CD8-positive, alpha-beta memory T cell (primary cell): ENCODE data around the gene RFNG. TPM values are rescaled to one million over a fixed set of nuclear protein-coding genes. Genes with fewer than 3 reads are reported as not detected.
A peak's percentile ranks its signal among the peaks of the same experiment; 100 is the strongest.

Source experiments
- CTCF ChIA-PET: fragments of 350-600 bp; sonication (Branson Sonifier 250); formaldehyde crosslinking; loops from one replicate; lab custom pipeline; 2021; ENCODE audit warnings: antibody characterized with exemption; lab: Charles Lee
- POLR2A ChIA-PET: fragments of 350-600 bp; sonication (Branson Sonifier 250); formaldehyde crosslinking; loops from one replicate; lab custom pipeline; 2021; ENCODE audit warnings: antibody characterized with exemption; lab: Charles Lee
- DNase-seq, 5 donors: peaks; one replicate each; pipeline versions ENCODE4 v3.0.0 to v3.0.0-alpha.2; 2020 to 2022; ENCODE audit warnings: mixed read lengths in 1 of 5
- H3K27ac ChIP-seq: one replicate; pipeline ENCODE4 v1.7.0; 2013; ENCODE audit warnings: low read depth, mild to moderate bottlenecking, low read length, moderate library complexity
- H3K27me3 ChIP-seq: 2 replicates; pipeline ENCODE4 v1.7.0; 2013; ENCODE audit warnings: low read length, mild to moderate bottlenecking; ENCODE audit not compliant: insufficient read depth, poor library complexity, severe bottlenecking
- H3K36me3 ChIP-seq: 2 replicates; pipeline ENCODE4 v1.7.0; 2013; ENCODE audit warnings: mild to moderate bottlenecking, low read length, moderate library complexity; ENCODE audit not compliant: insufficient read depth
- H3K4me1 ChIP-seq: 2 replicates; pipeline ENCODE4 v1.7.0; 2013; ENCODE audit warnings: mild to moderate bottlenecking, low read length, moderate library complexity; ENCODE audit not compliant: insufficient read depth
- H3K4me3 ChIP-seq: 2 replicates; pipeline ENCODE4 v1.7.0; 2013; ENCODE audit warnings: mild to moderate bottlenecking, low read length
- H3K9me3 ChIP-seq: 2 replicates; pipeline ENCODE4 v1.7.0; 2013; ENCODE audit warnings: mild to moderate bottlenecking, low read length
- H3K27ac Mint-ChIP-seq, 8 donors: one replicate each; pipeline ENCODE4 v1.8.0; 2020 to 2021; ENCODE audit warnings: mixed read lengths in 8 of 8, mild to moderate bottlenecking in 6 of 8, inconsistent platforms in 3 of 8, moderate library complexity in 3 of 8
- H3K27me3 Mint-ChIP-seq, 2 donors: one replicate each; pipeline ENCODE4 v1.8.0; 2020 to 2021; ENCODE audit warnings: mixed read lengths in 2 of 2, mild to moderate bottlenecking in 1 of 2, moderate library complexity in 1 of 2
- H3K36me3 Mint-ChIP-seq, 3 donors: one replicate each; pipeline ENCODE4 v1.8.0; 2020 to 2021; ENCODE audit warnings: mixed read lengths in 3 of 3, inconsistent platforms in 1 of 3, mild to moderate bottlenecking in 1 of 3
- H3K4me1 Mint-ChIP-seq, 3 donors: one replicate each; pipeline ENCODE4 v1.8.0; 2020 to 2021; ENCODE audit warnings: mixed read lengths in 3 of 3, inconsistent platforms in 1 of 3, mild to moderate bottlenecking in 1 of 3
- H3K4me3 Mint-ChIP-seq, 7 donors: one replicate each; pipeline ENCODE4 v1.8.0; 2020 to 2021; ENCODE audit warnings: mixed read lengths in 7 of 7, mild to moderate bottlenecking in 6 of 7, moderate library complexity in 4 of 7, inconsistent platforms in 2 of 7
- H3K9me3 Mint-ChIP-seq, 5 donors: one replicate each; pipeline ENCODE4 v1.8.0; 2020 to 2022; ENCODE audit warnings: mixed read lengths in 5 of 5, mild to moderate bottlenecking in 3 of 5, moderate library complexity in 2 of 5, inconsistent platforms in 1 of 5
- polyA plus RNA-seq: library from polyadenylated mRNA; unstranded; fragments of 300-500 nt; fragmentation: Illumina TruSeq; gene quantifications from one replicate; pipeline ENCODE4 v1.2.3, GENCODE V29; 2021
- total RNA-seq, 2 experiments: library from RNA; stranded (reverse); gene quantifications; one replicate each; pipeline ENCODE4 v1.2.3, GENCODE V29; 2021

The RFNG gene
- total and polyA plus RNA-seq, 3 experiments from 2014 or later, result 7.3 to 19.4 (median 18.1) TPM

DNA sequence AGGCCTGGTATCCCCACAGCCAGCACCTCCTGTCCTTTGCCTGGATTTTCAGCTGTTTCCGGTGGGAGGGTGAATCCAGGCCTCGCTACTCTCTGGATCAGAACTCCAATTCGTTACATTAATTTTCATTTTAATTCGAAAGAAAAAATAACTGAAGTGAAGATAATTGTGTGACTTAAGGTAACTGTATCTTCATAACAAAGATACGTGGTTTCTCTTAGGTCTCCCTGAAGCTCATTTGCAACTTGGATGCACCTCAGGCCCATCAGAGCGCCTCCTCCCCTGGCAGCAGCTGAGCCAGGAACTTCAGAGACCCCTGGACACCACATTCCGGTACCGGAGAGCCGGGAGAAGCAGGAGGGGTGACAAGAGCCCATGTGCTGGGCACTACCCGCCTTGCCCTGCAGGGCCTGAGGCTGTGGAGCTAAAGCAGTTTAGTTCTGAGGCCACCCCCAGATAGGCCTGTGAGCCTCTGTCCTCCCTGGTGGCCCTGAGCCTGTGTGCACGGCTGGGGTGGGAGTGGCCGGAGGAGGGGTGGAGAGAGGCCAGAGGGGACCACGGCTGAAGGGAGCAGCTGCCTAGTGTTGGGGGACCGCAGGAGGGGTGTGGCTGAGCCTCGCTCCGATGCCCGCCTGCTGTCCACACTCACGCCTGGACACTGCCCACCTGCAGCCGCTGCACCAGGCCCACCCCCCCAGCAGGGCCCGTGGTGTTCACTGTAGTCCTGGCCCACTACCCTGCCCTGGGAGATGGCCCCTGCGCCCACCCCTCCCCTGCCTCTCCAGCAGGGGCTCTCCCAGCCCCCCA lies 25.4 kb upstream of the RFNG start:
- peaks cover 0 to 30% (median 2%) of the 10 kb centered on the region in 3 donors for H3K36me3 Mint-ChIP-seq
- ChIA-PET POLR2A (interaction anchor here (0.7 kb wide), 1 partner anchor 11 kb away, joined by 3 read pairs; no protein-coding TSS in a partner anchor), CTCF (no interaction called here)
- no peak overlapping the region for H3K27ac Mint-ChIP-seq
- no peaks in the 10 kb centered on the region for H3K27me3 Mint-ChIP-seq
- Histone ChIP-seq H3K4me3 (no peak overlapping the region), H3K27ac (no peak overlapping the region), H3K4me1 (no peaks in the 10 kb centered on the region), H3K9me3 (no peaks in the 10 kb centered on the region), H3K36me3 (peaks cover 5% of the 10 kb centered on the region), H3K27me3 (no peaks in the 10 kb centered on the region)
- H3K9me3 Mint-ChIP-seq, result no peaks in the 10 kb centered on the region
- peak overlapping the region in 1 of 7 donors; percentile 61 for H3K4me3 Mint-ChIP-seq
- H3K4me1 Mint-ChIP-seq, result no peaks in the 10 kb centered on the region
- DNase-seq, result no peak

DNA sequence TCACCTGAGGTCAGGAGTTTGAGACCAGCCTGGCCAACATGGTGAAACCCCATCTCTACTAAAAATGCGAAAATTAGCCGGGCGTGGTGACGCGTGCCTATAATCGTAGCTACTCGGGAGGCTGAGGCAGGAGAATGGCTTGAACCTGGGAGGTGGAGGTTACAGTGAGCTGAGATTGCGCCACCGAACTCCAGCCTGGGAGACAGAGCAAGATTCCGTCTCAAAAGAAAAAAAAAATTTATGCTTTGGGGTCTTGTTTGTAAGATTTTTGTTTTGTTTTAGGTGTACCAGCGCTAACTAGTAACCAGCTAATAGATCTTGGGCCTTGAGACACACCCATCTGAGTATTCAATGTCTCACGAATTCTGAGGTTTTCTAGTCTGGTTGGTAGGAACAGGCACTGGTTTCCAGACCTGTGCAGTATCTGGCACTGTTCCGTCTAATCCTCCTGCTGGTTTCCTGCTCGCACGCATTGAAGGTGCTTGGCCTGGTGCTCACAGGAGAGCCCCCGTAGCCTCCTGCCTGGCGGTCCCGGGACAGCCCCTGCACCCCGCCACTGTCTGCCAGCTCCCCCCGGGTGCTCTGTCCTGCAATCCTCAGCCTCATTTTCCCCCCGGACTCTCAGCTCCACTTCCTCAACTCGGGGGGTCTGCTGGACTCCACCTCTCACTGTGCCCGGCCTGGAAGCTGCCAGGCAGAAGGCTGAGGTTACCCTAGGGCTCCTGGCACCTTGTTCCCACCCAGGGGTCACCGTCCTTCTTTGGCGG lies 24.6 kb upstream of the RFNG start:
- CTCF ChIA-PET, result no interaction called here
- peaks cover 0 to 25% (median 2%) of the 10 kb centered on the region in 3 donors for H3K36me3 Mint-ChIP-seq
- Histone ChIP-seq H3K27me3 (no peaks in the 10 kb centered on the region), H3K36me3 (peaks cover 5% of the 10 kb centered on the region), H3K27ac (no peak overlapping the region), H3K9me3 (no peaks in the 10 kb centered on the region), H3K4me1 (no peaks in the 10 kb centered on the region), H3K4me3 (no peak overlapping the region)
- H3K4me3 Mint-ChIP-seq, result peak overlapping the region in 1 of 7 donors; percentile 66
- H3K9me3 Mint-ChIP-seq, result no peaks in the 10 kb centered on the region
- no peak for DNase-seq
- peak overlapping the region in 1 of 8 donors; percentile 74 for H3K27ac Mint-ChIP-seq
- no peaks in the 10 kb centered on the region for H3K27me3 Mint-ChIP-seq
- POLR2A ChIA-PET, result interaction anchor here (0.7 kb wide), 1 partner anchor 10 kb away, joined by 3 read pairs; no protein-coding TSS in a partner anchor
- H3K4me1 Mint-ChIP-seq, result no peaks in the 10 kb centered on the region

DNA sequence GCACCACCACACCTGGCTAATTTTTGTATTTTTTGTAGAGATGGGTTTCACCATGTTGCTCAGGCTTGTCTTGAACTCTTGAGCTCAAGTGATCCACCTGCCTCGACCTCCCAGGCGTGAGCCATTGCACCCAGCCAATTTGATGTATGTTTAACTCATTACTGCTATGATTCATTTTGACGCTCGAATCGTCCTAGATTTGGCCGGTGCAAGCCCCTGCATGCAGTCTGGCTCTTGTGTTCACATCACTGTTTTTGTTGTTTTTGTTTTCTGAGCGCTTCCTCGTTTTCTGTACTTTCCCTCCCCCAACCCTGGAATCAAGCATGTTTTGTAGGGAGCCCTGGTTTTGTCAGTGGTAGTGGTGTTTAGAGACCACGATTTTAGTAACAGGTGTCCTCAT lies 21.8 kb upstream of the RFNG start:
- ChIA-PET POLR2A (no interaction called here), CTCF (no interaction called here)
- Mint-ChIP-seq H3K9me3 (no peaks in the 10 kb centered on the region), H3K4me3 (no peak overlapping the region), H3K36me3 (peaks cover 0 to 3% (median 2%) of the 10 kb centered on the region in 3 donors), H3K27ac (no peak overlapping the region), H3K27me3 (no peaks in the 10 kb centered on the region), H3K4me1 (no peaks in the 10 kb centered on the region)
- H3K36me3 ChIP-seq, result no peaks in the 10 kb centered on the region
- DNase-seq, result no peak
- H3K27me3 ChIP-seq, result no peaks in the 10 kb centered on the region
- H3K4me1 ChIP-seq, result no peaks in the 10 kb centered on the region
- no peak overlapping the region for H3K27ac ChIP-seq
- no peak overlapping the region for H3K4me3 ChIP-seq
- H3K9me3 ChIP-seq, result no peaks in the 10 kb centered on the region

DNA sequence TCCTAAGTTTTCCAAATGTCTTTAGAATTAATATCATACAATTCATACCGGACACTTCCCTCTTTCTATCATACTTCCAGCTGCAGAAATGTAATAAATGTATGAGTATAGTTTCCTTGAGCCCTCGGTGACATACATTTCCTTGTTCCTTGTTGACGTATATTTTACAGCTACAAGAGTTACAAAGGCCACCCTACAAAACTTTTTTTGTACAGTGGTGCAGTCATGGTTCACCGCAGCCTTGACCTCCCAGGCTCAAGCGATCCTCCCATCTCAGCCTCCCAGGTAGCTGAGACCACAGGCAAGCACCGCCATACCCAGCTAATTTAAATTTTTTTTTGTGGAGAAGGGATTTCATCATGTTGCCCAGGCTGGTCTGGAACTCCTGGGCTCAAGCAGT lies 21.2 kb upstream of the RFNG start:
- Histone ChIP-seq H3K36me3 (no peaks in the 10 kb centered on the region), H3K4me3 (no peak overlapping the region), H3K27me3 (no peaks in the 10 kb centered on the region), H3K27ac (no peak overlapping the region), H3K4me1 (no peaks in the 10 kb centered on the region), H3K9me3 (no peaks in the 10 kb centered on the region)
- CTCF ChIA-PET, result no interaction called here
- H3K4me3 Mint-ChIP-seq, result peak overlapping the region in 1 of 7 donors; percentile 30
- no peaks in the 10 kb centered on the region for H3K36me3 Mint-ChIP-seq
- POLR2A ChIA-PET, result no interaction called here
- H3K9me3 Mint-ChIP-seq, result no peaks in the 10 kb centered on the region
- DNase-seq, result no peak
- H3K4me1 Mint-ChIP-seq, result no peaks in the 10 kb centered on the region
- no peaks in the 10 kb centered on the region for H3K27me3 Mint-ChIP-seq
- H3K27ac Mint-ChIP-seq, result peak overlapping the region in 1 of 8 donors; percentile 30

DNA sequence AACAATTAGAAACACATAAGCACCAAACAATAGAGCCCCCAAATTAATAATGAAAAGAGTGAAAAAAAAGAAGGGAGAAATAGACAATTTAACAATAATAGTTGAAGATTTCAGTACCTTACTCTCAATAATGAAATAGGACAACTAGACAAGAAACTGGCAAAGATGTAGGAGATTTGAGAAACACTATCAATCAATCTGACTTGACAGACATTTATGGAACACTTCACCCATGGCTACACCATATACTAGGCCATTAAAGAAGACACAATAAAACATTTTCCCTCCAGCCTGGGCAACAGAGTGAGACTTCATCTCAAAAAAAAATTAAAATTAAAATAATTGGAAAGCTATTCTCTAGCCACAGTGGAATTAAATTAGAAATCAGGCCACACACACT lies 19.0 kb upstream of the RFNG start:
- Histone ChIP-seq H3K27ac (no peak overlapping the region), H3K36me3 (no peaks in the 10 kb centered on the region), H3K4me1 (peaks cover 11% of the 10 kb centered on the region), H3K27me3 (no peaks in the 10 kb centered on the region), H3K4me3 (no peak overlapping the region), H3K9me3 (no peaks in the 10 kb centered on the region)
- Mint-ChIP-seq H3K4me1 (peaks cover 4 to 6% (median 6%) of the 10 kb centered on the region in 3 donors), H3K4me3 (peak overlapping the region in 1 of 7 donors; percentile 45), H3K9me3 (no peaks in the 10 kb centered on the region), H3K36me3 (peaks cover 0 to 1% (median 0%) of the 10 kb centered on the region in 3 donors), H3K27ac (no peak overlapping the region), H3K27me3 (no peaks in the 10 kb centered on the region)
- ChIA-PET CTCF (no interaction called here), POLR2A (no interaction called here)
- DNase-seq, result no peak

DNA sequence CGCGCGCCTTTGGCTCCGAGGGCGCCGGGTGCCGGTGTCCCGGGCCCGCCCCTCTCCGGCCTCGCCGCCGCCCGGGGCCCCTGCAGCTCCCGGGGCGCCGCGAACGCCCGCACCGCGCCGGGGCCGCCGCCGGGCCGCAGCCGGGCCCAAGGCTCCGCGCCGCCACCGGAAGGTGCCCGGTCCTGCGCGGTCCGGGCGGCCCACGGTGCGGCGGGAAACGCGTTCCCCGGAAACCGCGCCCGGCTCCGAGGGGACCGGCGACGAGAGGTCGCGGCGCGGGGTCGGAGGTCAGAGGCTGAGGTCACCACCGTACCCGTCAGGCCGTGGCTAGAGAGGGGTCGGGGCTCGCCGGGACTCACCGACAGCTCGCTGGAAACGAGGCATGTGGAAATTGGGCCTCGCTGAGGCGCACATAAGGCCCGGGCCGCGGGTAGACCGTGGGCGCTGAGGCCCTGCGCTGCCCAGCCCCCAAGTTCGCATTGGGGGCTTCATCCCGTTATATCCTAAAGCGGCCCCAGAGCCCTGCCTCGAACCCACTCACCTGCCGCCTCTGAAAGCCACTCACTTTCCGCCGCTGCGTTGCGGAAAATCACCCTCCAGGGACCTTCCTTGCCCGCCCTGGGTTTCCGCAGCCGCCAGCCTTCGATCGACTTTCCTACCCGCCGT lies 14.2 kb upstream of the RFNG start, which contains the start of gene DUS1L:
TSS of gene DUS1L (minus strand) at position 167 of the 666 bp plus-strand sequence. CDS start 745 bp downstream, outside the sequence.
- Mint-ChIP-seq H3K27ac (peak within 1 kb of the TSS; percentile 78 to 93 (median 90)), H3K4me3 (peak within 1 kb of the TSS; percentile 72 to 92 (median 83)), H3K36me3 (peaks cover 0 to 24% (median 0%) of the 10 kb centered on the region in 3 donors), H3K27me3 (no peaks in the 10 kb centered on the region), H3K4me1 (peaks cover 8 to 19% (median 11%) of the 10 kb centered on the region in 3 donors), H3K9me3 (no peaks in the 10 kb centered on the region)
- peak; percentile 54 to 75 (median 58) for DNase-seq
- POLR2A ChIA-PET, result interaction anchor here (1.0 to 1.4 kb wide), 5 partner anchors 11 to 227 kb away, joined by 3 to 4 read pairs (median 3); partner anchors contain the start of genes DCXR, GPS1 and RFNG
- Histone ChIP-seq H3K4me1 (peaks cover 27% of the 10 kb centered on the region), H3K4me3 (peak within 1 kb of the TSS; percentile 64), H3K9me3 (no peaks in the 10 kb centered on the region), H3K27me3 (no peaks in the 10 kb centered on the region), H3K36me3 (no peaks in the 10 kb centered on the region), H3K27ac (peak within 1 kb of the TSS; percentile 67)
- CTCF ChIA-PET, result interaction anchor here (0.9 to 1.5 kb wide), 4 partner anchors 26 to 60 kb away, joined by 3 to 7 read pairs (median 4); partner anchors contain the start of gene DCXR

DNA sequence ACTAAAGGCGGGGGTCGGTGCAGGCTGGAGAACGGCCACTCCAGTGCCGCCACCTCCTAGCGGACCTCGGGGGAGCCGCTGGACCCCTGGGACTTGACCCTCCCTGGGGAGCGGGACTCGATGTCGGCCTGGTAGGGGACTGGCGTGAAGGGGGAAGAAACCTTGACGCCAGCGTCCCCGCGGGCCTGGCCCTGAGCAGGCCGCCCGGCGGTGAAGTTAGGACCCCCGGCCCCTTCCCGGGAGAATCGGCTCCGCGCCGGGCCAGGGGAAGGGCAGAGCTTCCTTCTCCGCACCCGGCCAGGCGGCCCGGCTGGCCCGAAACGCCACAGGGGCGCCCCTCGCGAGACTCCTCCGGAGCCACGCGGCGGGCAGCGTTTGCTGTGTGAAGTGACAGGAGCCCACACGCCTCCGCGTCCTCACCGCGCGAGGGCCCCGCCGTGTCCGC lies 13.6 kb upstream of the RFNG start:
- peaks cover 8 to 19% (median 11%) of the 10 kb centered on the region in 3 donors for H3K4me1 Mint-ChIP-seq
- peak overlapping the region; percentile 67 for H3K27ac ChIP-seq
- peak overlapping the region; percentile 51 for H3K4me3 ChIP-seq
- no peaks in the 10 kb centered on the region for H3K9me3 Mint-ChIP-seq
- peak in 2 of 5 donors; percentile 24 to 61 for DNase-seq
- H3K4me1 ChIP-seq, result peaks cover 27% of the 10 kb centered on the region
- H3K4me3 Mint-ChIP-seq, result peak overlapping the region in 6 of 7 donors; percentile 36 to 74 (median 68)
- CTCF ChIA-PET, result interaction anchor here (1.4 to 1.6 kb wide), 2 partner anchors 27 to 34 kb away, joined by 3 read pairs; partner anchors contain the start of gene DCXR
- no peaks in the 10 kb centered on the region for H3K9me3 ChIP-seq
- H3K27ac Mint-ChIP-seq, result peak overlapping the region in 3 of 8 donors; percentile 14 to 78 (median 70)
- POLR2A ChIA-PET, result interaction anchor here (1.0 to 1.4 kb wide), 4 partner anchors 13 to 227 kb away, joined by 3 to 4 read pairs (median 4); partner anchors contain the start of genes DCXR, GPS1 and RFNG
- no peaks in the 10 kb centered on the region for H3K27me3 Mint-ChIP-seq
- no peaks in the 10 kb centered on the region for H3K36me3 ChIP-seq
- no peaks in the 10 kb centered on the region for H3K27me3 ChIP-seq
- H3K36me3 Mint-ChIP-seq, result peaks cover 0 to 27% (median 0%) of the 10 kb centered on the region in 3 donors
